HepG2 (cell line): ENCODE measurements around the gene SLCO2A1. TPM values are rescaled to one million over a fixed set of nuclear protein-coding genes. Genes with fewer than 3 reads are reported as not detected.
A peak's percentile ranks its signal among the peaks of the same experiment; 100 is the strongest.

Experiments
- CBX1 ChIP-seq: IDR thresholded peaks from one replicate; pipeline ENCODE4 v1.6.1; 2016; ENCODE audit warnings: antibody characterized with exemption, low read depth
- CREB1 ChIP-seq, 2 experiments: fragments of 450-650 bp in 1 of 2; IDR thresholded peaks; 2 replicates each; pipeline ENCODE4 v1.6.1; 2016 to 2017; ENCODE audit warnings: control low read depth in 1 of 2, mild to moderate bottlenecking in 1 of 2, missing compliant biosample characterization in 1 of 2, missing genetic modification characterization in 1 of 2
- DPF2 ChIP-seq: sonication (generic); formaldehyde crosslinking; IDR thresholded peaks from 2 replicates; pipeline ENCODE4 v1.4.0; 2020; ENCODE audit warnings: mild to moderate bottlenecking, low read depth, missing genetic modification reagents, borderline replicate concordance
- GATA4 ChIP-seq: sonication (generic); IDR thresholded peaks from 2 replicates; pipeline ENCODE4 v1.6.1; 2016; ENCODE audit warnings: antibody characterized with exemption, low read depth, borderline replicate concordance
- KLF15 ChIP-seq: sonication (generic); formaldehyde crosslinking; IDR thresholded peaks from 2 replicates; pipeline ENCODE4 v1.8.1; 2023; ENCODE audit warnings: borderline replicate concordance, mild to moderate bottlenecking, inconsistent platforms, missing genetic modification reagents, mixed read lengths
- RNF2 ChIP-seq: fragments of 450-650 bp; conservative IDR thresholded peaks from 2 replicates; pipeline ENCODE4 v1.6.1; 2016; ENCODE audit warnings: low read depth
- SIN3B ChIP-seq: fragments of 150-350 bp; IDR thresholded peaks from 2 replicates; pipeline ENCODE4 v1.6.1; 2014; ENCODE audit warnings: low read length
- SMAD1 ChIP-seq: sonication (generic); formaldehyde crosslinking; IDR thresholded peaks from 2 replicates; pipeline ENCODE4 v1.4.0; 2020; ENCODE audit warnings: missing genetic modification reagents, low read depth, mild to moderate bottlenecking, borderline replicate concordance
- SSRP1 ChIP-seq: IDR thresholded peaks from 2 replicates; pipeline ENCODE4 v1.6.1; 2016; ENCODE audit warnings: control low read depth
- ZBTB14 ChIP-seq: sonication (generic); formaldehyde crosslinking; IDR thresholded peaks from 2 replicates; pipeline ENCODE4 v1.4.0; 2020; ENCODE audit warnings: missing genetic modification reagents
- ZBTB37 ChIP-seq: sonication (generic); formaldehyde crosslinking; IDR thresholded peaks from 2 replicates; pipeline ENCODE4 v1.4.0; 2020; ENCODE audit warnings: mild to moderate bottlenecking, missing genetic modification reagents
- ZFP36 ChIP-seq: fragments of 150-350 bp; IDR thresholded peaks from 2 replicates; pipeline ENCODE4 v1.6.1; 2018; ENCODE audit warnings: borderline replicate concordance, low read length, low read depth; ENCODE audit not compliant: partially characterized antibody
- ZNF276 ChIP-seq: sonication (generic); formaldehyde crosslinking; IDR thresholded peaks from 2 replicates; pipeline ENCODE4 v1.4.0; 2020; ENCODE audit warnings: mild to moderate bottlenecking, low read depth, missing genetic modification reagents
- ZNF44 ChIP-seq: sonication (generic); formaldehyde crosslinking; IDR thresholded peaks from 2 replicates; pipeline ENCODE4 v1.5.1; 2020; ENCODE audit warnings: mild to moderate bottlenecking, missing genetic modification reagents
- ZNF503 ChIP-seq: sonication (generic); formaldehyde crosslinking; IDR thresholded peaks from 2 replicates; pipeline ENCODE4 v1.4.0; 2020; ENCODE audit warnings: missing genetic modification reagents
- ZNF558 ChIP-seq: sonication (generic); formaldehyde crosslinking; IDR thresholded peaks from 2 replicates; pipeline ENCODE4 v1.9.0; 2022; ENCODE audit warnings: mild to moderate bottlenecking, missing genetic modification reagents, borderline replicate concordance
- ZNF580 ChIP-seq: IDR thresholded peaks from 2 replicates; pipeline ENCODE4 v1.6.1; 2016; ENCODE audit warnings: low read depth, borderline replicate concordance
- ZNF713 ChIP-seq: sonication (generic); formaldehyde crosslinking; IDR thresholded peaks from 2 replicates; pipeline ENCODE4 v1.4.0; 2020; ENCODE audit warnings: mild to moderate bottlenecking, missing genetic modification reagents
- ZNF800 ChIP-seq: sonication (generic); formaldehyde crosslinking; IDR thresholded peaks from 2 replicates; pipeline ENCODE4 v1.4.0; 2020; ENCODE audit warnings: missing genetic modification reagents
- polyA plus RNA-seq, 8 experiments: library from polyadenylated mRNA; depleted of rRNA in 3 of 8; stranded (reverse) in 7 of 8; unstranded in 1 of 8; fragments of >200 nt; fragmentation: Illumina TruSeq in 4 of 8; extraction: Trizol in 4 of 8; gene quantifications; 2 replicates each; pipeline versions ENCODE4 v1.2.1 to v1.2.3, GENCODE V29; 2011 to 2016; ENCODE audit warnings: low read depth in 4 of 8, missing spikeins in 1 of 8, mixed read lengths in 1 of 8; ENCODE audit not compliant: insufficient read depth in 1 of 8
- total RNA-seq, 5 experiments: library from RNA; depleted of rRNA; stranded (reverse); fragments of >200 nt; fragmentation: Illumina TruSeq; extraction: Trizol; gene quantifications; 2 replicates each; pipeline ENCODE4 v1.2.3, GENCODE V29; 2016; ENCODE audit warnings: low read depth in 1 of 5

The SLCO2A1 gene
- total and polyA plus RNA-seq, 2 of the 13 experiments (the other 11 are each of a cell fraction or from before 2014, with no cell fraction given): 0.04 TPM; not detected in 1

GRCh38 chr3:134059671-134060560, 30.2 kb upstream of the SLCO2A1 start (continued):
- no peak for TF ChIP-seq ZBTB14 (CRISPR knock-in tag)
- TF ChIP-seq DPF2 (CRISPR knock-in tag): peak; percentile 28; the same call in 1 of the 2 replicates
- TF ChIP-seq ZFP36: no peak
- no peak for TF ChIP-seq SSRP1 (CRISPR knock-in tag)
- TF ChIP-seq SIN3B: no peak
- TF ChIP-seq ZNF558 (CRISPR knock-in tag): no peak
- TF ChIP-seq GATA4: no peak
- TF ChIP-seq ZBTB37: no peak
- 0 out of 2 replicates have a peak, but pooled peaks have one; percentile 29 for TF ChIP-seq ZNF580
- no peak for TF ChIP-seq ZNF276 (CRISPR knock-in tag)
- 0 out of 2 replicates have a peak, but pooled peaks have one; percentile 30 for TF ChIP-seq ZNF44 (CRISPR knock-in tag)
- TF ChIP-seq CREB1 (IDR thresholded peaks at IDR 0.05): no peak
- TF ChIP-seq CREB1 (CRISPR knock-in tag; IDR thresholded peaks at IDR 0.05): 0 out of 2 replicates have a peak, but pooled peaks have one; percentile 24
- no peak for TF ChIP-seq CBX1
- no peak for TF ChIP-seq ZNF800 (CRISPR knock-in tag)
- no peak for TF ChIP-seq SMAD1 (CRISPR knock-in tag)
- TF ChIP-seq KLF15 (CRISPR knock-in tag): no peak
- TF ChIP-seq ZNF503 (CRISPR knock-in tag): no peak
- no peak for TF ChIP-seq RNF2
- no peak for TF ChIP-seq ZNF713
